RWPE2 (cell line): ENCODE results near the gene PLBD2.
A peak's percentile ranks its signal among the peaks of the same experiment; 100 is the strongest.

Experiments used
- ATAC-seq: fragments of 200-7000 bp; cut with Tn5 transposase; 3 replicates; pipeline ENCODE4 v1.9.1; 2021; ENCODE audit warnings: low read depth
- DNase-seq: peaks from one replicate; pipeline ENCODE4 v3.0.0-alpha.2; 2020; ENCODE audit warnings: low spot score
- H3K27ac ChIP-seq: fragments of 450-650 bp; 2 replicates; pipeline ENCODE4 v1.5.1; 2017; ENCODE audit warnings: mild to moderate bottlenecking; ENCODE audit not compliant: poor library complexity, severe bottlenecking
- H3K27me3 ChIP-seq: fragments of 250-450 bp; sonication (Bioruptor Pico); 2 replicates; pipeline ENCODE4 v1.5.1; 2021; ENCODE audit warnings: mild to moderate bottlenecking, moderate library complexity; ENCODE audit not compliant: insufficient read depth, poor library complexity, severe bottlenecking
- H3K36me3 ChIP-seq: fragments of 250-450 bp; sonication (Bioruptor Pico); 2 replicates; pipeline ENCODE4 v1.5.1; 2020; ENCODE audit warnings: low read depth, mild to moderate bottlenecking, moderate library complexity
- H3K4me1 ChIP-seq: fragments of 250-450 bp; sonication (Bioruptor Pico); 2 replicates; pipeline ENCODE4 v1.5.1; 2021; ENCODE audit warnings: mild to moderate bottlenecking, moderate library complexity; ENCODE audit not compliant: insufficient read depth, poor library complexity, severe bottlenecking
- H3K4me3 ChIP-seq: fragments of 250-450 bp; sonication (Bioruptor Pico); 2 replicates; pipeline ENCODE4 v1.5.1; 2021; ENCODE audit warnings: mild to moderate bottlenecking, moderate library complexity; ENCODE audit not compliant: severe bottlenecking
- H3K9me3 ChIP-seq: fragments of 250-450 bp; sonication (Bioruptor Pico); 2 replicates; pipeline ENCODE4 v1.5.1; 2021; ENCODE audit warnings: mild to moderate bottlenecking, moderate library complexity; ENCODE audit not compliant: severe bottlenecking
- CTCF ChIP-seq: fragments of 450-650 bp; IDR thresholded peaks from one replicate; pipeline ENCODE4 v1.5.1; 2017; ENCODE audit warnings: mild to moderate bottlenecking, moderate library complexity; ENCODE audit not compliant: poor library complexity, severe bottlenecking

The PLBD2 gene

GRCh38 chr12:113424456-113424855, 66.1 kb downstream of the PLBD2 start:
- Histone ChIP-seq H3K4me3 (no peak overlapping the region), H3K36me3 (no peaks in the 10 kb centered on the region), H3K4me1 (no peaks in the 10 kb centered on the region), H3K27me3 (no peaks in the 10 kb centered on the region), H3K9me3 (no peaks in the 10 kb centered on the region), H3K27ac (no peak overlapping the region)
- TF ChIP-seq CTCF, result no peak
- no peak for ATAC-seq
- no peak for DNase-seq

GRCh38 chr12:113424915-113425823, 66.8 kb downstream of the PLBD2 start:
- Histone ChIP-seq H3K4me1 (no peaks in the 10 kb centered on the region), H3K4me3 (no peak overlapping the region), H3K27ac (no peak overlapping the region), H3K27me3 (no peaks in the 10 kb centered on the region), H3K9me3 (no peaks in the 10 kb centered on the region), H3K36me3 (no peaks in the 10 kb centered on the region)
- ATAC-seq (no peak), DNase-seq (no peak)
- peak; percentile 83 for TF ChIP-seq CTCF

- H3K27me3 ChIP-seq, result no peaks in the 10 kb centered on the region
- ATAC-seq (no peak), DNase-seq (no peak)
- no peaks in the 10 kb centered on the region for H3K9me3 ChIP-seq
- no peak for TF ChIP-seq CTCF
- H3K27ac ChIP-seq, result no peak overlapping the region
- H3K36me3 ChIP-seq, result no peaks in the 10 kb centered on the region
- no peak overlapping the region for H3K4me3 ChIP-seq
- H3K4me1 ChIP-seq, result no peaks in the 10 kb centered on the region
Measured at GRCh38 chr12:113425960-113426453, 67.6 kb downstream of the PLBD2 start.

GRCh38 chr12:113427882-113428281, 69.5 kb downstream of the PLBD2 start:
- DNase-seq (no peak), ATAC-seq (no peak)
- Histone ChIP-seq H3K27ac (no peak overlapping the region), H3K36me3 (no peaks in the 10 kb centered on the region), H3K4me1 (no peaks in the 10 kb centered on the region), H3K4me3 (no peak overlapping the region), H3K9me3 (no peaks in the 10 kb centered on the region), H3K27me3 (no peaks in the 10 kb centered on the region)
- no peak for TF ChIP-seq CTCF

GRCh38 chr12:113428482-113428881, 70.1 kb downstream of the PLBD2 start:
- no peak for TF ChIP-seq CTCF
- no peak overlapping the region for H3K4me3 ChIP-seq
- H3K27ac ChIP-seq, result no peak overlapping the region
- no peaks in the 10 kb centered on the region for H3K27me3 ChIP-seq
- H3K36me3 ChIP-seq, result no peaks in the 10 kb centered on the region
- no peaks in the 10 kb centered on the region for H3K9me3 ChIP-seq
- no peaks in the 10 kb centered on the region for H3K4me1 ChIP-seq
- DNase-seq, result no peak
- ATAC-seq, result no peak
